Measurements from ENCODE around the gene COG1. TPM values are rescaled to one million over a fixed set of nuclear protein-coding genes. Genes with fewer than 3 reads are reported as not detected.

Gene COG1
- total and polyA plus RNA-seq, 9 of the 15 experiments (the other 6 are each of a cell fraction or from before 2014, with no cell fraction given) = 9.5 to 26.8 (median 12.9) TPM

GRCh38 chr17:73201215-73202069 is 8.6 kb downstream of the COG1 start (continued):
- TF ChIP-seq ZNF655 (CRISPR knock-in tag; IDR thresholded peaks at IDR 0.05) = no peak
- TF ChIP-seq NFE2 (IDR thresholded peaks at IDR 0.05; ENCODE audit: low read depth) = peak; percentile 54; the same call in 1 of the 2 replicates
- peak; percentile 55; the same call in 1 of the 2 replicates for TF ChIP-seq ZNF143 (CRISPR knock-in tag; IDR thresholded peaks at IDR 0.05)
- peak; percentile 73 for TF ChIP-seq CBFA2T3 (IDR thresholded peaks at IDR 0.05)
- no peak for TF ChIP-seq TBL1XR1 (IDR thresholded peaks at IDR 0.05; ENCODE audit: low read length in 2 of 2)
- no peak for TF ChIP-seq HLTF (IDR thresholded peaks at IDR 0.05)
- no peak for TF ChIP-seq RBM14 (IDR thresholded peaks at IDR 0.05; ENCODE audit: borderline replicate concordance, insufficient read depth, low read depth, low read length)
- TF ChIP-seq ZHX1 (conservative IDR thresholded peaks at IDR 0.05; ENCODE audit: low read length) = no peak
- peak; percentile 62; the same call in 1 of the 2 replicates for TF ChIP-seq POLR2AphosphoS5 (IDR thresholded peaks at IDR 0.05; ENCODE audit: control insufficient read depth, insufficient read depth, low read depth, low read length)
- no peak for TF ChIP-seq ZNF583 (CRISPR knock-in tag; IDR thresholded peaks at IDR 0.05)
- no peak for TF ChIP-seq ZBTB11 (CRISPR knock-in tag; IDR thresholded peaks at IDR 0.05)
- no peak for TF ChIP-seq SREBF2 (CRISPR knock-in tag; IDR thresholded peaks at IDR 0.05)
- TF ChIP-seq ELF2 (CRISPR knock-in tag; IDR thresholded peaks at IDR 0.05) = no peak
- no peak for TF ChIP-seq MBD1 (CRISPR knock-in tag; IDR thresholded peaks at IDR 0.05)
- 0 out of 2 replicates have a peak, but pooled peaks have one; percentile 8 for TF ChIP-seq NFIC (IDR thresholded peaks at IDR 0.05)
- peak; percentile 77 for TF ChIP-seq ARID1B (IDR thresholded peaks at IDR 0.05)
- TF ChIP-seq GABPB1 (CRISPR knock-in tag; IDR thresholded peaks at IDR 0.05) = no peak
- peak; percentile 26 for TF ChIP-seq CBFA2T2 (conservative IDR thresholded peaks at IDR 0.05)
- peak; percentile 68 for TF ChIP-seq LCOR (CRISPR knock-in tag; IDR thresholded peaks at IDR 0.05)

Measured in K562 (cell line).